ENCODE data around the gene KIF18A.

DNA sequence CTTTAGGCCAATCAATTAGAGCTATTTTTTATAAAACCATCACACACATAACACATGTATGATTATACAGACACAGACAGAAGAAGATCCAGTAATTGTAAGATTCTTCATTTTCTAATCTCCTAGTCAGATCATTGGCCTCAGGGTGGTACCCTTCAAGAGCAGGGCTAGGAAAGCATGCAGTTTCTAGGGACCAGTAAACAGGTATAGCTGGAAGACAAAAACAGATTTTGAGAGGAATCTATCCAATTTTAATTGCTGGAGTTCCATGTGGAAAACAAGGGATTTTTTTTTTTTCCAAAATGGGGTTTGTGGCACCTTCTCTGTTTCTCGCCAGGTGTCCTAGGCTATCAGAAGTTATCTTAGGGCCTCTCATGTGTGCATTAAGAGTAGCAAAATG, 29.9 kb upstream of the KIF18A start:
- TF ChIP-seq CTCF (conservative IDR thresholded peaks at IDR 0.05; ENCODE audit: low read length) (no peak), EZH2phosphoT487 (IDR thresholded peaks at IDR 0.05; ENCODE audit: borderline replicate concordance, low read depth, low read length) (no peak)
